Suprapubic skin (tissue), 4 donors: ENCODE measurements around the gene PARP1. TPM values are rescaled to one million over a fixed set of nuclear protein-coding genes. Genes with fewer than 3 reads are reported as not detected.
"Not testable (repeated sequence)": the region's sequence is repeated elsewhere in the genome, so short reads cannot be mapped to it uniquely, and the experiment has no call there.

Experiments used
- DNase-seq, 2 donors: peaks; one replicate each; pipeline ENCODE4 v3.0.0-alpha.2; 2019; ENCODE audit warnings: low spot score in 2 of 2
- H3K27ac ChIP-seq: fragments of 200-600 bp; sonication (generic); one replicate; pipeline ENCODE4 v1.5.1; 2019
- H3K27me3 ChIP-seq: fragments of 200-600 bp; sonication (generic); one replicate; pipeline ENCODE4 v1.5.1; 2019
- H3K36me3 ChIP-seq: fragments of 200-600 bp; sonication (generic); one replicate; pipeline ENCODE4 v1.5.1; 2019
- H3K4me1 ChIP-seq: fragments of 200-600 bp; sonication (generic); one replicate; pipeline ENCODE4 v1.5.1; 2019
- H3K4me3 ChIP-seq: fragments of 200-600 bp; sonication (generic); one replicate; pipeline ENCODE4 v1.5.1; 2019; ENCODE audit warnings: mild to moderate bottlenecking
- H3K9me3 ChIP-seq: fragments of 200-600 bp; sonication (generic); one replicate; pipeline ENCODE4 v1.5.1; 2019
- CTCF ChIP-seq, 2 donors: fragments of 200-600 bp in 1 of 2; fragments of 450-650 bp in 1 of 2; sonication (generic) in 1 of 2; IDR thresholded peaks; one replicate each; pipeline ENCODE4 v1.5.1; 2016 to 2019; ENCODE audit warnings: antibody characterized with exemption in 2 of 2, mild to moderate bottlenecking in 1 of 2, moderate library complexity in 1 of 2
- EP300 ChIP-seq: sonication (generic); formaldehyde crosslinking; IDR thresholded peaks from one replicate; pipeline ENCODE4 v1.6.1; 2017; ENCODE audit warnings: antibody characterized with exemption
- POLR2A ChIP-seq, 2 donors: fragments of 450-650 bp; IDR thresholded peaks; one replicate each; pipeline ENCODE4 v1.6.1; 2017; ENCODE audit warnings: antibody characterized with exemption in 2 of 2, mild to moderate bottlenecking in 2 of 2, moderate library complexity in 2 of 2
- POLR2AphosphoS5 ChIP-seq, 3 donors: sonication (generic); formaldehyde crosslinking; IDR thresholded peaks; one replicate each; pipeline ENCODE4 v1.6.1; 2017; ENCODE audit warnings: antibody characterized with exemption in 3 of 3
- WGBS: methylation state at CpG from one replicate; pipeline ENCODE4 v1.1.5; 2018; 5-methylcytosine and 5-hydroxymethylcytosine counted together
- total RNA-seq, 4 donors: library from RNA; depleted of rRNA; stranded (reverse); fragments of >200 nt; gene quantifications; one replicate each; pipeline ENCODE4 v1.1.0, GENCODE V29; 2016

PARP1 gene
- total RNA-seq, 4 donors from 2014 or later = 55.7 to 70.0 (median 60.6) TPM

- H3K36me3 ChIP-seq = no peaks in the 10 kb centered on the region
- no peak for DNase-seq
- peaks cover 3% of the 10 kb centered on the region for H3K27me3 ChIP-seq
- WGBS = 59% methylated on average over 12 of the region's 12 CpGs
- no peaks in the 10 kb centered on the region for H3K9me3 ChIP-seq
- no peak overlapping the region for H3K27ac ChIP-seq
- peaks cover 4% of the 10 kb centered on the region for H3K4me1 ChIP-seq
- no peak overlapping the region for H3K4me3 ChIP-seq
- TF ChIP-seq CTCF (IDR thresholded peaks at IDR 0.05) (no peak), EP300 (no peak), POLR2AphosphoS5 (IDR thresholded peaks at IDR 0.05) (no peak), POLR2A (IDR thresholded peaks at IDR 0.05) (no peak)
Measured at GRCh38 chr1:226428791-226429461, 21.0 kb upstream of the PARP1 start.

GRCh38 chr1:226428348-226428747 lies 20.5 kb upstream of the PARP1 start:
- no peaks in the 10 kb centered on the region for H3K36me3 ChIP-seq
- peaks cover 4% of the 10 kb centered on the region for H3K4me1 ChIP-seq
- H3K27ac ChIP-seq = no peak overlapping the region
- no peak overlapping the region for H3K4me3 ChIP-seq
- TF ChIP-seq POLR2AphosphoS5 (IDR thresholded peaks at IDR 0.05) (no peak), POLR2A (IDR thresholded peaks at IDR 0.05) (no peak)
- no peak for DNase-seq
- WGBS = 73% methylated on average over 5 of the region's 5 CpGs
- H3K27me3 ChIP-seq = peaks cover 3% of the 10 kb centered on the region
- H3K9me3 ChIP-seq = no peaks in the 10 kb centered on the region

- WGBS = 100% methylated on average over 3 of the region's 3 CpGs
- H3K9me3 ChIP-seq = no peaks in the 10 kb centered on the region
- H3K4me1 ChIP-seq = peaks cover 4% of the 10 kb centered on the region
- no peak for DNase-seq
- H3K36me3 ChIP-seq = no peaks in the 10 kb centered on the region
- no peak for TF ChIP-seq EP300
- TF ChIP-seq POLR2AphosphoS5 (IDR thresholded peaks at IDR 0.05) = no peak
- no peak for TF ChIP-seq POLR2A (IDR thresholded peaks at IDR 0.05)
- TF ChIP-seq CTCF (IDR thresholded peaks at IDR 0.05) = no peak
- H3K27ac ChIP-seq = no peak overlapping the region
- H3K4me3 ChIP-seq = no peak overlapping the region
- H3K27me3 ChIP-seq = peaks cover 3% of the 10 kb centered on the region
Measured at GRCh38 chr1:226427131-226427530, 19.2 kb upstream of the PARP1 start.

- H3K4me1 ChIP-seq, H3K27ac ChIP-seq, DNase-seq, H3K4me3 ChIP-seq, H3K27me3 ChIP-seq, H3K9me3 ChIP-seq, H3K36me3 ChIP-seq: not testable (repeated sequence)
- WGBS = no CpG with 5 or more reads among the region's 23 CpGs
Measured at GRCh38 chr1:226426395-226426794, 18.5 kb upstream of the PARP1 start.

GRCh38 chr1:226425431-226426031 lies 17.6 kb upstream of the PARP1 start:
- no peak for DNase-seq
- Histone ChIP-seq H3K27ac (no peak overlapping the region), H3K36me3 (no peaks in the 10 kb centered on the region), H3K4me3 (no peak overlapping the region), H3K27me3 (peaks cover 3% of the 10 kb centered on the region), H3K9me3 (no peaks in the 10 kb centered on the region), H3K4me1 (peaks cover 4% of the 10 kb centered on the region)
- no peak for TF ChIP-seq POLR2AphosphoS5 (IDR thresholded peaks at IDR 0.05)
- TF ChIP-seq POLR2A (IDR thresholded peaks at IDR 0.05) = no peak
- TF ChIP-seq EP300 = no peak
- TF ChIP-seq CTCF (IDR thresholded peaks at IDR 0.05) = no peak
- 58% methylated on average over 22 of the region's 24 CpGs for WGBS

GRCh38 chr1:226425004-226425378 lies 17.1 kb upstream of the PARP1 start:
- H3K4me3 ChIP-seq = no peak overlapping the region
- H3K36me3 ChIP-seq = no peaks in the 10 kb centered on the region
- no peak for DNase-seq
- WGBS = 44% methylated on average over 2 of the region's 2 CpGs
- peaks cover 4% of the 10 kb centered on the region for H3K4me1 ChIP-seq
- TF ChIP-seq EP300 (no peak), CTCF (IDR thresholded peaks at IDR 0.05) (no peak), POLR2A (IDR thresholded peaks at IDR 0.05) (no peak), POLR2AphosphoS5 (IDR thresholded peaks at IDR 0.05) (no peak)
- H3K9me3 ChIP-seq = no peaks in the 10 kb centered on the region
- peaks cover 3% of the 10 kb centered on the region for H3K27me3 ChIP-seq
- H3K27ac ChIP-seq = no peak overlapping the region
